Karpas-422 (cell line): ENCODE results near the gene NTM. TPM values are rescaled to one million over a fixed set of nuclear protein-coding genes. Genes with fewer than 3 reads are reported as not detected.

Source experiments
- DNase-seq: peaks from one replicate; pipeline ENCODE4 v3.0.0-alpha.2; 2015
- H2AFZ ChIP-seq: fragments of 200-600 bp; sonication (generic); 2 replicates; pipeline ENCODE4 v1.6.1; 2014; ENCODE audit warnings: antibody characterized with exemption, low read length, mixed read lengths
- H3K27ac ChIP-seq: fragments of 200-600 bp; sonication (generic); 2 replicates; pipeline ENCODE4 v1.5.1; 2014; ENCODE audit warnings: mild to moderate bottlenecking, low read length, moderate library complexity
- H3K27me3 ChIP-seq: fragments of 200-600 bp; sonication (generic); 2 replicates; pipeline ENCODE4 v1.6.1; 2014; ENCODE audit warnings: low read length, mixed read lengths
- H3K36me3 ChIP-seq: fragments of 200-600 bp; sonication (generic); 2 replicates; pipeline ENCODE4 v1.6.1; 2014; ENCODE audit warnings: low read length, mixed read lengths; ENCODE audit not compliant: insufficient read depth
- H3K4me1 ChIP-seq: fragments of 200-600 bp; sonication (generic); 2 replicates; pipeline ENCODE4 v1.6.1; 2014; ENCODE audit warnings: mild to moderate bottlenecking, low read length, mixed read lengths
- H3K4me2 ChIP-seq: fragments of 200-600 bp; sonication (generic); 2 replicates; pipeline ENCODE4 v1.6.1; 2014; ENCODE audit warnings: low read length, low read depth, mild to moderate bottlenecking; ENCODE audit not compliant: poor library complexity, severe bottlenecking
- H3K4me3 ChIP-seq: fragments of 200-600 bp; sonication (generic); 2 replicates; pipeline ENCODE4 v1.5.1; 2014; ENCODE audit warnings: mild to moderate bottlenecking, antibody characterized with exemption, low read length, mixed read lengths
- H3K79me2 ChIP-seq: fragments of 200-600 bp; sonication (generic); 2 replicates; pipeline ENCODE4 v1.6.1; 2014; ENCODE audit warnings: mild to moderate bottlenecking, low read length, mixed read lengths
- H3K9ac ChIP-seq: fragments of 200-600 bp; sonication (generic); 2 replicates; pipeline ENCODE4 v1.6.0; 2014; ENCODE audit warnings: low read length
- H3K9me2 ChIP-seq: fragments of 200-600 bp; sonication (generic), shearing (Covaris generic); replicated peaks from 2 replicates; pipeline ENCODE4 v1.6.0; 2014; ENCODE audit warnings: mild to moderate bottlenecking, low read length, moderate library complexity; ENCODE audit not compliant: insufficient read depth
- H3K9me3 ChIP-seq: fragments of 300-700, 200-600 bp; sonication (generic); 2 replicates; pipeline ENCODE4 v1.6.1; 2014; ENCODE audit warnings: low read length, mixed read lengths
- H4K20me1 ChIP-seq: fragments of 200-600 bp; sonication (generic); 2 replicates; pipeline ENCODE4 v1.6.1; 2014; ENCODE audit warnings: mild to moderate bottlenecking, antibody characterized with exemption, low read length, low read depth; ENCODE audit not compliant: insufficient read depth
- total RNA-seq: library from RNA; depleted of rRNA; stranded (reverse); fragments of >200 nt; shearing (Covaris generic); gene quantifications from 2 replicates; pipeline ENCODE4 v1.2.3, GENCODE V29; 2014; ENCODE audit warnings: low replicate concordance

NTM gene
- total RNA-seq, 1 experiment from 2014 or later, result not detected

DNA sequence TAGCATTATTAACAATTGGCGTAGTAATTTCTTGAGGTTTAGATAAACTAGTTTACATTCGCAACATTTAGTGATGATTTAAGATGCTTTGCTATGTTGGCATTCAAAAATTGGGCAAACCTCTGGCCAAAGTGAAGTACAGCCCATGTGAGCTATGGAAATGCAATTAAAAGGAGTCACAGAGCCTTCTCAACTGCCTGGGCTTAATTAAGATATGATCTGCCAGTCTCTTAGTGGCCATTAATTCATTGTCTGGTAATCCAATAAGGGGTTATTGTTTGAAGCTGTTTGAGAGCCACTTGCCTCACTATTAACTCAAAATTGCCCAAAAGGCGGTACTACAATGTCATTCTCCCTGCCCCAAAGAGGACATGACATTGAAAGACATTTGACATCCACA lies 608.9 kb downstream of the NTM start:
- H3K79me2 ChIP-seq, result no peaks in the 10 kb centered on the region
- no peaks in the 10 kb centered on the region for H4K20me1 ChIP-seq
- H3K27me3 ChIP-seq, result no peaks in the 10 kb centered on the region
- no peak for DNase-seq
- H2AFZ ChIP-seq, result no peak overlapping the region
- H3K36me3 ChIP-seq, result no peaks in the 10 kb centered on the region
- no peaks in the 10 kb centered on the region for H3K9me3 ChIP-seq
- H3K9me2 ChIP-seq, result no peaks in the 10 kb centered on the region
- H3K27ac ChIP-seq, result no peak overlapping the region
- H3K4me1 ChIP-seq, result no peaks in the 10 kb centered on the region
- no peak overlapping the region for H3K4me3 ChIP-seq
- no peak overlapping the region for H3K9ac ChIP-seq
- H3K4me2 ChIP-seq, result no peak overlapping the region

DNA sequence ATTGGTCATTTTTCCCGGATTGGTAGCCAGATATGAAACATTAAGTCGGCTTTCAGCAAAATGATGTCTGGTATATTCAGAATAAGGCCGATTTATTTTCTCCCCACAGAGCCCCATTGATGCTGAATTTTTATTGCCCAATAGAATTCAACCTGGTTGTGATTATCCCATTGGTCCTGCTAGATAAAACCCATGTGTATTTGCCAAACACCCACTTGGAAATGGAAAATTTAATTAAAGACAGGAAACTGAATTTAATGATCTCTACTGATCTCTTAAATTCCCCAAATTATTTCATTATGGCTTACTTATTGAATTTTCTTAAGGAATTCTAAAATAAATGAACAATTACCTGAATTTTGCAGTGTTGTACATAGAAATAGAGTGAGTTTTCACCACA lies 609.8 kb downstream of the NTM start:
- Histone ChIP-seq H3K9me3 (no peaks in the 10 kb centered on the region), H3K27me3 (no peaks in the 10 kb centered on the region), H3K4me1 (no peaks in the 10 kb centered on the region), H3K9me2 (no peaks in the 10 kb centered on the region), H3K27ac (no peak overlapping the region), H4K20me1 (no peaks in the 10 kb centered on the region), H2AFZ (no peak overlapping the region), H3K4me3 (no peak overlapping the region), H3K4me2 (no peak overlapping the region), H3K36me3 (no peaks in the 10 kb centered on the region), H3K9ac (no peak overlapping the region), H3K79me2 (no peaks in the 10 kb centered on the region)
- no peak for DNase-seq

DNA sequence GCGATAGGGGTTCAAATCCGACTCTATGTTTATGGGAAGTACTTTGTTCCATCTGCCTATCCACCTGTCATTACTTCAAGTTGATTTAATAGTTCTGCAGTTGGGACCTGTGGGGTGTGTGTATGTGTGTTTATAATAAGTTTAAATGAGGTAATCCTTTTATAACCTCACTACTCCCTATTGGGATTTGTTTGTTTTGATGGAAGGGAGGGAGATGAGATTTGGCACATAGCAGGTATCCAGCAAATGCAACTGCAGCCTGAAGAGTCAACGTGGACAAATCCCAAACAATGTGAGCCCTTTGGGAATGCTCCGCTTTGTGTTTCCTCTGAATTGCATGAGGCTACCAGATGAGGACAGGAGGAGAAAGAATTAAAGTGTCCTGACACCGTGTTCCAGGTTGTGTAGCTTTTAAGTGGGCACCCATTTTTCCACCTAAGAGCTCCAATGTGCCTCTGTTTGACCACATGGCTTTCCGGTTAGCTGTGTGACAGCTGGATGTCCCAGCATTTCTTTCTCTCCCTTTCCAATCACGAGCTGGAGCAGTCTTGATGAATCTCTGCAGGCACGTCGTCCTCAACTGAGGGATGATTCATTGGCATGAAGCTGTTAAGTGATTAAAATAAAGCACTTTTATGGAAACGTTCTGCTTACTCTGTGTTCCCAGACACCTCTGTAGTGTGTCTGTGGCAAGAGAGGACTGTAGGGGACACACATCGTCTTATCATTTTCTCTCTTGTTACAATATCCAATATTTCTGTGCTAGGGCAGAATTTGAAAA lies 610.7 kb downstream of the NTM start:
- no peaks in the 10 kb centered on the region for H3K9me2 ChIP-seq
- no peak for DNase-seq
- no peaks in the 10 kb centered on the region for H3K36me3 ChIP-seq
- H3K4me3 ChIP-seq, result no peak overlapping the region
- no peaks in the 10 kb centered on the region for H3K9me3 ChIP-seq
- H3K4me2 ChIP-seq, result no peak overlapping the region
- H3K27me3 ChIP-seq, result no peaks in the 10 kb centered on the region
- H3K27ac ChIP-seq, result no peak overlapping the region
- H3K79me2 ChIP-seq, result no peaks in the 10 kb centered on the region
- H3K4me1 ChIP-seq, result no peaks in the 10 kb centered on the region
- H2AFZ ChIP-seq, result no peak overlapping the region
- no peak overlapping the region for H3K9ac ChIP-seq
- H4K20me1 ChIP-seq, result no peaks in the 10 kb centered on the region

DNA sequence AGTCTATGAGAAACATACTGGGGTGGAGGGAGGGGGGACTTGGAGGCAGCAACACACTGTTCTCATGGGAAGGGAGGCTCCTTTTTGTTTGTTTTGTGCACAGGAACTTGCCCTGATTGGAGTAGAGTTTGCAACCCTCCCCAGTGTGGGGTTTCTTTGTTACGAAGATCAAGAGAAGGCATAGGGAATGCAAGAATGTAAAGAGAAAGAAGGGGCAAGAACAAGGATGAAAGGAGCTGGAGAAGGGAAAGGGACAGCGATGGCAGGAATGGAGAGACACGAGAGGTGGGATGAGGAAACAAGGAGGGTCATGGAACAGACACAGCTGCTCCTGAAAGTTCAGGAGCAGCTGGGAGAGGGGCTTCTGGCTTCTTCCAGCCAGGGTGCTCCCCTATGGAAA lies 611.7 kb downstream of the NTM start:
- no peak for DNase-seq
- no peaks in the 10 kb centered on the region for H3K9me2 ChIP-seq
- no peak overlapping the region for H3K4me3 ChIP-seq
- H3K79me2 ChIP-seq, result no peaks in the 10 kb centered on the region
- no peaks in the 10 kb centered on the region for H3K36me3 ChIP-seq
- no peaks in the 10 kb centered on the region for H3K27me3 ChIP-seq
- H3K9ac ChIP-seq, result no peak overlapping the region
- no peak overlapping the region for H2AFZ ChIP-seq
- H3K27ac ChIP-seq, result no peak overlapping the region
- no peaks in the 10 kb centered on the region for H3K4me1 ChIP-seq
- no peak overlapping the region for H3K4me2 ChIP-seq
- H3K9me3 ChIP-seq, result no peaks in the 10 kb centered on the region
- no peaks in the 10 kb centered on the region for H4K20me1 ChIP-seq

DNA sequence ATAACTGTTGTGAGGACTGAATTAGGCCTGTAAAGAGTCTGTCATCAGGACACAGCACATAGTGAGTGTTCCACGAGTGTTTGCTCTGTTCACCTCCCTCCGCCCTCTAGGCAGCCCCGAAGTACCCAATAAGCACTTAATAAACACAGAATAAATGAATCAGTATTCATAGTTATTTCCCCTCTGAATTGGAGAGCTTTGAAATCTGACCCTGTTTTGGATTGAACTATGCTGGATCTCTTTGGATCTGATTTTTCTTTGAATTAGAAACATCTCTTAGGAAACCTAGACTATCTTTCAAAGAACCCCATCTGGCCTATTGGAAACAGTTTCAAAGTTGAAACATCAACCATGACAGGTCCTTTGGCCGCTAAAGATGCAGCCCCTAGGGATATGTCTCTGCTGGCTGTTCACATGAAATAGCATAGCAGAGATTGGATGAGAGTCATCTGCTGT lies 615.5 kb downstream of the NTM start:
- Histone ChIP-seq H3K36me3 (no peaks in the 10 kb centered on the region), H3K9me3 (no peaks in the 10 kb centered on the region), H3K4me1 (no peaks in the 10 kb centered on the region), H3K4me3 (no peak overlapping the region), H3K4me2 (no peak overlapping the region), H3K9ac (no peak overlapping the region), H3K27me3 (no peaks in the 10 kb centered on the region), H3K79me2 (no peaks in the 10 kb centered on the region), H4K20me1 (no peaks in the 10 kb centered on the region), H2AFZ (no peak overlapping the region), H3K27ac (no peak overlapping the region), H3K9me2 (no peaks in the 10 kb centered on the region)
- DNase-seq, result no peak

DNA sequence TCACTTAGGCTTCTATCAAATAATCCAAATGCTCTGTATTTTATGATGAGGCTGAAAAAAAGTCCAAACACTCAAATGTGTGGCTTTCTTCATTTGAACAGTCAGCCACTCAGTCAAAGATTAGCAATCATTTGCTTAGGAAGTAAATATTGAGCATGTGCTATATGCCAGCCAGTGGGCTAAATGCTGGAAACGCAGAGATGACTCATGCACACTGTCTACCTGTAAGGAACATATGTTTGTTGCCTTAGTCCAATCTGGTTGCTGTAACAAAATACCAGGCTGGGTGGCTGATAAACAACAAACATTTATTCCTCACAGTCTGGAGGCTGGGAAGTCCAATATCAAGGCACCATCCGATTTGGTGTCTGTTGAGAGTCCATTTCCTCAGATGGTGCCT lies 617.3 kb downstream of the NTM start:
- no peaks in the 10 kb centered on the region for H3K4me1 ChIP-seq
- H3K9me2 ChIP-seq, result no peaks in the 10 kb centered on the region
- DNase-seq, result no peak
- no peaks in the 10 kb centered on the region for H3K79me2 ChIP-seq
- H3K36me3 ChIP-seq, result no peaks in the 10 kb centered on the region
- H4K20me1 ChIP-seq, result no peaks in the 10 kb centered on the region
- H3K4me3 ChIP-seq, result no peak overlapping the region
- no peak overlapping the region for H2AFZ ChIP-seq
- no peak overlapping the region for H3K4me2 ChIP-seq
- no peak overlapping the region for H3K27ac ChIP-seq
- no peaks in the 10 kb centered on the region for H3K9me3 ChIP-seq
- H3K9ac ChIP-seq, result no peak overlapping the region
- H3K27me3 ChIP-seq, result no peaks in the 10 kb centered on the region

DNA sequence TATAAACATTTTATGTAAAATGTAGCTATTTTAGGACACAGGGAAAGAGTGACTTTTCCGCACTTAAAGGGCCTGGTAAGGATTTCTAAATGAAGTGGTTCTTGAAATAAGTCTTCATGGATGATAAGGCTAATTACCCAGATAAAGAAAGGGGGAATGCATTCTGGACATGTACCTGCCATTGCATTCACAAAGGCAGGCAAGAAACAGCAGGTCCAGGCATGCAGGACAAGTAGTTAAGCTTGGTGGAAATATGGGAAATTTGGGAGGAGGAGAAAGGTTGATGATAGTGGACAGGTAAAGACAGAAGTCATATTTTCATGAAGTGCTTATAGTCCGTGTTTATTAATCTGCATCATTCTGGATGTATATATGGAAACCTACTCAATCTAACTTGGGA lies 621.2 kb downstream of the NTM start:
- Histone ChIP-seq H2AFZ (no peak overlapping the region), H3K27ac (no peak overlapping the region), H3K9ac (no peak overlapping the region), H3K4me3 (no peak overlapping the region), H3K9me2 (no peaks in the 10 kb centered on the region), H3K4me2 (no peak overlapping the region), H3K36me3 (no peaks in the 10 kb centered on the region), H3K4me1 (no peaks in the 10 kb centered on the region), H3K79me2 (no peaks in the 10 kb centered on the region), H3K27me3 (no peaks in the 10 kb centered on the region), H3K9me3 (no peaks in the 10 kb centered on the region), H4K20me1 (no peaks in the 10 kb centered on the region)
- no peak for DNase-seq

DNA sequence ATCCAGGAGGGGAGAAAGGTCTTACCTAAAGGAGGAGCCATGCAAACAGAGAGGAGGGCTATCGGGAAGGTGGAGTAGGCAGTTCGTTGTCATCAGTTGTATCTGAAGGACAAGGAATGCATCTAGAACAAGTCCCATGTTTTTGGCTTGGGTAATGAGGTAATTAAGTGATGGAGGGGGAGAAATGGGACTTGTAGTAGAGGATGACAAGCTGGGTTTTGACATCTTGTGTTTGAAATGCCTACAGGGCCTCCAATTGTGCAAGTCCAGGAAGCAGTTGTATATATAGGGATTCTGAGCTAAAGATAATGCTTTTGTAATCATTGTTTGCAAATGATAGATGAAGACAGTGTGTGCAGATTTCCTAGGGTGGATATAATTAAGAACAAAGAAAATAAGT lies 622.8 kb downstream of the NTM start:
- no peak overlapping the region for H3K4me3 ChIP-seq
- no peaks in the 10 kb centered on the region for H3K79me2 ChIP-seq
- DNase-seq, result no peak
- H3K27ac ChIP-seq, result no peak overlapping the region
- H3K9me3 ChIP-seq, result no peaks in the 10 kb centered on the region
- no peak overlapping the region for H2AFZ ChIP-seq
- no peaks in the 10 kb centered on the region for H3K27me3 ChIP-seq
- H3K36me3 ChIP-seq, result no peaks in the 10 kb centered on the region
- H3K9me2 ChIP-seq, result no peaks in the 10 kb centered on the region
- no peak overlapping the region for H3K9ac ChIP-seq
- H4K20me1 ChIP-seq, result no peaks in the 10 kb centered on the region
- no peak overlapping the region for H3K4me2 ChIP-seq
- no peaks in the 10 kb centered on the region for H3K4me1 ChIP-seq
